GM23338 (cell line): ENCODE results near the gene REV3L. TPM values are rescaled to one million over a fixed set of nuclear protein-coding genes. Genes with fewer than 3 reads are reported as not detected.

Source experiments
- ATAC-seq: fragments of 200-7000 bp; cut with Tn5 transposase; 3 replicates; pipeline ENCODE4 v1.9.1; 2020
- DNase-seq: peaks from one replicate; pipeline ENCODE4 v3.0.0-alpha.2; 2015; ENCODE audit warnings: low spot score
- H2AFZ ChIP-seq: fragments of 200-600 bp; sonication (generic); 2 replicates; pipeline ENCODE4 v1.8.0; 2016; ENCODE audit warnings: antibody characterized with exemption, mild to moderate bottlenecking, moderate library complexity
- H3F3A ChIP-seq: fragments of 200-600 bp; sonication (generic); replicated peaks from 2 replicates; pipeline ENCODE4 v1.8.0; 2017; ENCODE audit warnings: antibody characterized with exemption, mixed run types, low read depth
- H3K27ac ChIP-seq: fragments of 200-600 bp; sonication (generic); 2 replicates; pipeline ENCODE4 v1.6.1; 2016; ENCODE audit warnings: low read depth
- H3K27me3 ChIP-seq: fragments of 200-600 bp; sonication (generic); 2 replicates; pipeline ENCODE4 v1.8.0; 2016; ENCODE audit warnings: mild to moderate bottlenecking, mixed run types, moderate library complexity; ENCODE audit not compliant: insufficient read depth
- H3K36me3 ChIP-seq: fragments of 200-600 bp; sonication (generic); 2 replicates; pipeline ENCODE4 v1.8.0; 2016; ENCODE audit warnings: mild to moderate bottlenecking; ENCODE audit not compliant: insufficient read depth
- H3K4me1 ChIP-seq: fragments of 200-600 bp; sonication (generic); 2 replicates; pipeline ENCODE4 v1.8.0; 2016; ENCODE audit warnings: mild to moderate bottlenecking, moderate library complexity; ENCODE audit not compliant: insufficient read depth
- H3K4me2 ChIP-seq: fragments of 200-600 bp; sonication (generic); 2 replicates; pipeline ENCODE4 v1.7.1; 2017; ENCODE audit warnings: mixed run types
- H3K4me3 ChIP-seq: fragments of 200-600 bp; sonication (generic); 2 replicates; pipeline ENCODE4 v1.6.1; 2016; ENCODE audit warnings: mixed run types
- H3K79me2 ChIP-seq: fragments of 200-600 bp; sonication (generic); replicated peaks from 2 replicates; pipeline ENCODE4 v1.8.0; 2017; ENCODE audit warnings: mild to moderate bottlenecking; ENCODE audit not compliant: insufficient read depth
- H3K9me2 ChIP-seq: fragments of 200-600 bp; sonication (generic); 2 replicates; pipeline ENCODE4 v1.8.0; 2017; ENCODE audit not compliant: insufficient read depth
- H4K20me1 ChIP-seq: fragments of 200-600 bp; sonication (generic); replicated peaks from 2 replicates; pipeline ENCODE4 v1.8.0; 2017; ENCODE audit warnings: mild to moderate bottlenecking; ENCODE audit not compliant: insufficient read depth
- H3K27ac Mint-ChIP-seq: 2 replicates; pipeline ENCODE4 v1.8.0; 2020; ENCODE audit warnings: inconsistent platforms, mild to moderate bottlenecking, moderate library complexity, mixed read lengths
- H3K27me3 Mint-ChIP-seq: 3 replicates; pipeline ENCODE4 v1.8.0; 2022; ENCODE audit warnings: low read depth, mild to moderate bottlenecking, moderate library complexity, mixed read lengths, inconsistent platforms; ENCODE audit not compliant: insufficient read depth, poor library complexity
- H3K36me3 Mint-ChIP-seq: 3 replicates; pipeline ENCODE4 v1.8.0; 2021; ENCODE audit warnings: low read depth, mild to moderate bottlenecking, inconsistent platforms, moderate library complexity, mixed read lengths
- H3K4me1 Mint-ChIP-seq: 3 replicates; pipeline ENCODE4 v1.8.0; 2020; ENCODE audit warnings: mild to moderate bottlenecking, inconsistent platforms, mixed read lengths
- H3K4me3 Mint-ChIP-seq: 3 replicates; pipeline ENCODE4 v1.8.0; 2021; ENCODE audit warnings: moderate library complexity, mild to moderate bottlenecking, inconsistent platforms, mixed read lengths
- H3K9me3 Mint-ChIP-seq: 3 replicates; pipeline ENCODE4 v1.8.0; 2020; ENCODE audit warnings: moderate library complexity, mild to moderate bottlenecking, inconsistent platforms, mixed read lengths
- CREB1 ChIP-seq: fragments of 250-450 bp; sonication (Bioruptor Pico); IDR thresholded peaks from 2 replicates; pipeline ENCODE4 v1.5.0; 2020; ENCODE audit warnings: low read depth, mild to moderate bottlenecking, moderate library complexity
- EZH2phosphoT487 ChIP-seq: fragments of 200-600 bp; sonication (generic); IDR thresholded peaks from one replicate; pipeline ENCODE4 v1.8.1; 2018; ENCODE audit warnings: antibody characterized with exemption; ENCODE audit not compliant: unreplicated experiment
- JUNB ChIP-seq: IDR thresholded peaks from one replicate; pipeline ENCODE4 v1.6.1; 2016; ENCODE audit warnings: antibody characterized with exemption; ENCODE audit not compliant: unreplicated experiment
- REST ChIP-seq: IDR thresholded peaks from one replicate; pipeline ENCODE4 v1.6.1; 2018; ENCODE audit warnings: antibody characterized with exemption; ENCODE audit not compliant: unreplicated experiment
- STAT1 ChIP-seq: IDR thresholded peaks from one replicate; pipeline ENCODE4 v1.6.1; 2016; ENCODE audit warnings: antibody characterized with exemption; ENCODE audit not compliant: unreplicated experiment
- ZNF331 ChIP-seq: fragments of 250-450 bp; sonication (Bioruptor Pico); IDR thresholded peaks from 2 replicates; pipeline ENCODE4 v1.5.0; 2020; ENCODE audit warnings: low read depth, mild to moderate bottlenecking, moderate library complexity
- ZNF462 ChIP-seq: fragments of 250-450 bp; sonication (Bioruptor Pico); IDR thresholded peaks from 2 replicates; pipeline ENCODE4 v1.5.0; 2020; ENCODE audit warnings: mild to moderate bottlenecking, moderate library complexity
- polyA plus RNA-seq: library from polyadenylated mRNA; unstranded; fragments of >200 nt; fragmentation: Nextera tagmentation; extraction: Ambion mirVana; gene quantifications from 2 replicates; pipeline ENCODE4 v1.2.1, GENCODE V29; 2016
- total RNA-seq: library from RNA; depleted of rRNA; stranded (reverse); fragments of >200 nt; shearing (Covaris generic); gene quantifications from 2 replicates; pipeline ENCODE4 v1.2.3, GENCODE V29; 2014
- TF ChIP-seq, protein P1 (sequence below), 2 experiments: fragments of 200-600 bp in 1 of 2; sonication (generic) in 1 of 2; conservative IDR thresholded peaks; 2 replicates each; pipeline versions ENCODE4 v1.5.1 to v1.6.1; 2016 to 2017; ENCODE audit warnings: antibody characterized with exemption in 2 of 2, low read depth in 2 of 2, mild to moderate bottlenecking in 2 of 2, moderate library complexity in 1 of 2
- TF ChIP-seq, protein P2 (sequence below): IDR thresholded peaks from 2 replicates; pipeline ENCODE4 v1.6.1; 2016; ENCODE audit warnings: antibody characterized with exemption

The REV3L gene
- total and polyA plus RNA-seq, 2 experiments from 2014 or later = 8.3 to 13.1 TPM

GRCh38 chr6:111441678-111442243 lies 41.3 kb downstream of the REV3L start:
- Histone ChIP-seq H3K36me3 (no peaks in the 10 kb centered on the region), H2AFZ (no peak overlapping the region), H3K4me2 (no peak overlapping the region), H3K27ac (no peak overlapping the region), H3K4me1 (0 out of 2 replicates have a peak, but pooled peaks cover 4% of the 10 kb centered on the region), H3F3A (no peaks in the 10 kb centered on the region), H3K79me2 (peaks cover 11% of the 10 kb centered on the region), H3K4me3 (no peak overlapping the region), H4K20me1 (0 out of 2 replicates have a peak, but pooled peaks cover 5% of the 10 kb centered on the region), H3K9me2 (no peaks in the 10 kb centered on the region), H3K27me3 (no peaks in the 10 kb centered on the region)
- no peak overlapping the region for H3K4me3 Mint-ChIP-seq
- peaks cover 4% of the 10 kb centered on the region; the same call in 2 of the 3 replicates for H3K4me1 Mint-ChIP-seq
- ATAC-seq = no peak
- H3K27me3 Mint-ChIP-seq = peaks cover 2% of the 10 kb centered on the region
- H3K9me3 Mint-ChIP-seq = no peaks in the 10 kb centered on the region
- no peak overlapping the region for H3K27ac Mint-ChIP-seq
- no peak for DNase-seq
- no peaks in the 10 kb centered on the region for H3K36me3 Mint-ChIP-seq
- TF ChIP-seq, protein P1, sequence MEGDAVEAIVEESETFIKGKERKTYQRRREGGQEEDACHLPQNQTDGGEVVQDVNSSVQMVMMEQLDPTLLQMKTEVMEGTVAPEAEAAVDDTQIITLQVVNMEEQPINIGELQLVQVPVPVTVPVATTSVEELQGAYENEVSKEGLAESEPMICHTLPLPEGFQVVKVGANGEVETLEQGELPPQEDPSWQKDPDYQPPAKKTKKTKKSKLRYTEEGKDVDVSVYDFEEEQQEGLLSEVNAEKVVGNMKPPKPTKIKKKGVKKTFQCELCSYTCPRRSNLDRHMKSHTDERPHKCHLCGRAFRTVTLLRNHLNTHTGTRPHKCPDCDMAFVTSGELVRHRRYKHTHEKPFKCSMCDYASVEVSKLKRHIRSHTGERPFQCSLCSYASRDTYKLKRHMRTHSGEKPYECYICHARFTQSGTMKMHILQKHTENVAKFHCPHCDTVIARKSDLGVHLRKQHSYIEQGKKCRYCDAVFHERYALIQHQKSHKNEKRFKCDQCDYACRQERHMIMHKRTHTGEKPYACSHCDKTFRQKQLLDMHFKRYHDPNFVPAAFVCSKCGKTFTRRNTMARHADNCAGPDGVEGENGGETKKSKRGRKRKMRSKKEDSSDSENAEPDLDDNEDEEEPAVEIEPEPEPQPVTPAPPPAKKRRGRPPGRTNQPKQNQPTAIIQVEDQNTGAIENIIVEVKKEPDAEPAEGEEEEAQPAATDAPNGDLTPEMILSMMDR (conservative IDR thresholded peaks at IDR 0.05; ENCODE audit: low read depth in 2 of 2) = no peak
- TF ChIP-seq REST = no peak

DNA sequence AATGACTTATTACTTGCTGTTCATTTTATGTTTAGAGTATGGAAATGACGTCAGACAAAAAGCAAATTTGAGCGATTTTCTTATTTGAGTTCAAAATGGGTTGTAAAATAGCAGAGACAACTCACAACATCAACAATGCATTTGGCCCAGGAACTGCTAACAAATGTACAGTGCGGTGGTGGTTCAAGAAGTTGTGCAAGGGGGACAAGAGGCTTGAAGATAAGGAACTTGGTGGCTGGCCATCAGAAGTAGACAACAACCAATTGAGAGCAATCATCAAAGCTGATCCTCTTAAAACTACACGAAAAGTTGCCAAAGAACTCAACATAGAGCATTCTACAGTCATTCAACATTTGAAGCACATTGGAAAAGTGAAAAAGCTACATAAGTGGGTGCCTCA lies 43.8 kb downstream of the REV3L start:
- no peaks in the 10 kb centered on the region; the same call in 2 of the 3 replicates for H3K9me3 Mint-ChIP-seq
- no peak overlapping the region for H3K27ac ChIP-seq
- no peak overlapping the region for H3K4me3 ChIP-seq
- no peaks in the 10 kb centered on the region; the same call in 1 of the 2 replicates for H4K20me1 ChIP-seq
- no peaks in the 10 kb centered on the region for H3F3A ChIP-seq
- H3K36me3 ChIP-seq = no peaks in the 10 kb centered on the region
- H3K9me2 ChIP-seq = no peaks in the 10 kb centered on the region
- peaks cover 4% of the 10 kb centered on the region; the same call in 2 of the 3 replicates for H3K4me1 Mint-ChIP-seq
- H2AFZ ChIP-seq = no peak overlapping the region
- peaks cover 26% of the 10 kb centered on the region for H3K79me2 ChIP-seq
- H3K36me3 Mint-ChIP-seq = no peaks in the 10 kb centered on the region
- H3K27me3 Mint-ChIP-seq = peaks cover 1% of the 10 kb centered on the region
- H3K27me3 ChIP-seq = no peaks in the 10 kb centered on the region
- 0 out of 2 replicates have a peak, but pooled peaks cover 4% of the 10 kb centered on the region for H3K4me1 ChIP-seq
- ATAC-seq (no peak), DNase-seq (no peak)
- H3K4me3 Mint-ChIP-seq = no peak overlapping the region
- H3K27ac Mint-ChIP-seq = no peak overlapping the region
- no peak overlapping the region for H3K4me2 ChIP-seq
- TF ChIP-seq ZNF462 (CRISPR knock-in tag) (no peak), JUNB (no peak), ZNF331 (CRISPR knock-in tag) (no peak), EZH2phosphoT487 (no peak), CREB1 (no peak), STAT1 (no peak)
- TF ChIP-seq, protein P2, sequence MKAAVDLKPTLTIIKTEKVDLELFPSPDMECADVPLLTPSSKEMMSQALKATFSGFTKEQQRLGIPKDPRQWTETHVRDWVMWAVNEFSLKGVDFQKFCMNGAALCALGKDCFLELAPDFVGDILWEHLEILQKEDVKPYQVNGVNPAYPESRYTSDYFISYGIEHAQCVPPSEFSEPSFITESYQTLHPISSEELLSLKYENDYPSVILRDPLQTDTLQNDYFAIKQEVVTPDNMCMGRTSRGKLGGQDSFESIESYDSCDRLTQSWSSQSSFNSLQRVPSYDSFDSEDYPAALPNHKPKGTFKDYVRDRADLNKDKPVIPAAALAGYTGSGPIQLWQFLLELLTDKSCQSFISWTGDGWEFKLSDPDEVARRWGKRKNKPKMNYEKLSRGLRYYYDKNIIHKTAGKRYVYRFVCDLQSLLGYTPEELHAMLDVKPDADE = no peak
